ENCODE data around the gene TOM1L2.

The TOM1L2 gene

DNA sequence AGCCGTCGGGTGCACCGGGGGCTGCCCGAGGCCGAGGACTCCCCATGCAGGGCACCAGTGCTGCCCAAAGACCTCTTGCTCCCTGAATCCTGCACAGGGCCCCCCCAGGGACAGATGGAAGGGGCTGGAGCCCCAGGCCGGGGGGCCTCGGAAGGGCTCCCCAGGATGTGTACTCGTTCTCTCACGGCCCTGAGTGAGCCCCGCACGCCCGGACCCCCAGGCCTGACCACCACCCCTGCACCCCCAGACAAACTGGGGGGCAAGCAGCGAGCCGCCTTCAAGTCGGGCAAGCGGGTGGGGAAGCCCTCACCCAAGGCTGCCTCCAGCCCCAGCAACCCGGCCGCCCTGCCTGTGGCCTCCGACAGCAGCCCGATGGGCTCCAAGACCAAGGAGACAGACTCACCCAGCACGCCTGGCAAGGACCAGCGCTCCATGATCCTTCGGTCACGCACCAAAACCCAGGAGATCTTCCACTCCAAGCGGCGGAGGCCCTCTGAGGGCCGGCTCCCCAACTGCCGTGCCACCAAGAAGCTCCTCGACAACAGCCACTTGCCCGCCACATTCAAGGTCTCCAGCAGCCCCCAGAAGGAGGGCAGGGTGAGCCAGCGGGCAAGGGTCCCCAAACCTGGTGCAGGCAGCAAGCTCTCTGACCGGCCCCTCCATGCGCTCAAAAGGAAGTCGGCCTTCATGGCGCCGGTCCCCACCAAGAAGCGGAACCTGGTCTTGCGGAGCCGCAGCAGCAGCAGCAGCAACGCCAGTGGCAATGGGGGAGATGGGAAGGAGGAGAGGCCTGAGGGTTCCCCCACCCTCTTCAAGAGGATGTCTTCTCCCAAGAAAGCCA is 176.0 kb downstream of the TOM1L2 start:
- no peak overlapping the region for H3K4me2 ChIP-seq (ENCODE audit: low read length)
- H3K27ac ChIP-seq (ENCODE audit: low read depth, low read length), result no peak overlapping the region
- no peaks in the 10 kb centered on the region for H3F3A ChIP-seq (ENCODE audit: control insufficient read depth, insufficient read depth)
- H3K36me3 ChIP-seq (ENCODE audit: control insufficient read depth, low read length), result peaks cover 45% of the 10 kb centered on the region
- no peaks in the 10 kb centered on the region for H3K9me3 ChIP-seq (ENCODE audit: control insufficient read depth, insufficient read depth, low read length)
- TF ChIP-seq, protein P1, sequence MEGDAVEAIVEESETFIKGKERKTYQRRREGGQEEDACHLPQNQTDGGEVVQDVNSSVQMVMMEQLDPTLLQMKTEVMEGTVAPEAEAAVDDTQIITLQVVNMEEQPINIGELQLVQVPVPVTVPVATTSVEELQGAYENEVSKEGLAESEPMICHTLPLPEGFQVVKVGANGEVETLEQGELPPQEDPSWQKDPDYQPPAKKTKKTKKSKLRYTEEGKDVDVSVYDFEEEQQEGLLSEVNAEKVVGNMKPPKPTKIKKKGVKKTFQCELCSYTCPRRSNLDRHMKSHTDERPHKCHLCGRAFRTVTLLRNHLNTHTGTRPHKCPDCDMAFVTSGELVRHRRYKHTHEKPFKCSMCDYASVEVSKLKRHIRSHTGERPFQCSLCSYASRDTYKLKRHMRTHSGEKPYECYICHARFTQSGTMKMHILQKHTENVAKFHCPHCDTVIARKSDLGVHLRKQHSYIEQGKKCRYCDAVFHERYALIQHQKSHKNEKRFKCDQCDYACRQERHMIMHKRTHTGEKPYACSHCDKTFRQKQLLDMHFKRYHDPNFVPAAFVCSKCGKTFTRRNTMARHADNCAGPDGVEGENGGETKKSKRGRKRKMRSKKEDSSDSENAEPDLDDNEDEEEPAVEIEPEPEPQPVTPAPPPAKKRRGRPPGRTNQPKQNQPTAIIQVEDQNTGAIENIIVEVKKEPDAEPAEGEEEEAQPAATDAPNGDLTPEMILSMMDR (IDR thresholded peaks at IDR 0.05; ENCODE audit: low read depth, low read length, poor library complexity, severe bottlenecking), result no peak
- TF ChIP-seq EZH2phosphoT487 (IDR thresholded peaks at IDR 0.05; ENCODE audit: borderline replicate concordance, low read length), result no peak
- peaks cover 9% of the 10 kb centered on the region for H3K4me1 ChIP-seq (ENCODE audit: control insufficient read depth, low read length)
- peaks cover 5% of the 10 kb centered on the region for H3K79me2 ChIP-seq (ENCODE audit: control insufficient read depth, low read length)
- no peak overlapping the region for H3K4me3 ChIP-seq (ENCODE audit: low read length)
- no peaks in the 10 kb centered on the region for H3K27me3 ChIP-seq (ENCODE audit: control insufficient read depth, low read length)
- H3K9me2 ChIP-seq (replicated peaks; ENCODE audit: control insufficient read depth, low read length), result no peaks in the 10 kb centered on the region
- H4K20me1 ChIP-seq (ENCODE audit: control insufficient read depth, insufficient read depth, low read depth, low read length), result peaks cover 6% of the 10 kb centered on the region; the same call in 1 of the 2 replicates

DNA sequence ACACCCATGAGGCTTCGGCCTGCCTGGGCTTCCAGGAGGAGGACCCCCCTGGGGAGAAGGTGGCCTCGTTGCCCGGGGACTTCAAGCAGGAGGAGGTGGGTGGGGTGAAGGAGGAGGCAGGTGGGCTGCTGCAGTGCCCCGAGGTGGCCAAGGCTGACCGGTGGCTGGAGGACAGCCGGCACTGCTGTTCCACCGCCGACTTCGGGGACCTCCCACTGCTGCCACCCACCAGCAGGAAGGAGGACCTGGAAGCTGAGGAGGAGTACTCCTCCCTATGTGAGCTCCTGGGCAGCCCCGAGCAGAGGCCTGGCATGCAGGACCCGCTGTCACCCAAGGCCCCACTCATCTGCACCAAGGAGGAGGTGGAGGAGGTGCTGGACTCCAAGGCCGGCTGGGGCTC is 176.9 kb downstream of the TOM1L2 start:
- H3F3A ChIP-seq (ENCODE audit: control insufficient read depth, insufficient read depth), result no peaks in the 10 kb centered on the region
- TF ChIP-seq, protein P1 (IDR thresholded peaks at IDR 0.05; ENCODE audit: low read depth, low read length, poor library complexity, severe bottlenecking), result no peak
- TF ChIP-seq EZH2phosphoT487 (IDR thresholded peaks at IDR 0.05; ENCODE audit: borderline replicate concordance, low read length), result no peak
- peaks cover 8% of the 10 kb centered on the region for H3K79me2 ChIP-seq (ENCODE audit: control insufficient read depth, low read length)
- H3K4me3 ChIP-seq (ENCODE audit: low read length), result no peak overlapping the region
- H4K20me1 ChIP-seq (ENCODE audit: control insufficient read depth, insufficient read depth, low read depth, low read length), result peaks cover 6% of the 10 kb centered on the region; the same call in 1 of the 2 replicates
- peaks cover 45% of the 10 kb centered on the region for H3K36me3 ChIP-seq (ENCODE audit: control insufficient read depth, low read length)
- no peaks in the 10 kb centered on the region for H3K9me3 ChIP-seq (ENCODE audit: control insufficient read depth, insufficient read depth, low read length)
- no peaks in the 10 kb centered on the region for H3K9me2 ChIP-seq (replicated peaks; ENCODE audit: control insufficient read depth, low read length)
- no peak overlapping the region for H3K27ac ChIP-seq (ENCODE audit: low read depth, low read length)
- H3K4me1 ChIP-seq (ENCODE audit: control insufficient read depth, low read length), result peaks cover 9% of the 10 kb centered on the region
- no peaks in the 10 kb centered on the region for H3K27me3 ChIP-seq (ENCODE audit: control insufficient read depth, low read length)
- H3K4me2 ChIP-seq (ENCODE audit: low read length), result no peak overlapping the region

GRCh38 chr17:17794382-17794781 is 177.8 kb downstream of the TOM1L2 start:
- Histone ChIP-seq H4K20me1 (ENCODE audit: control insufficient read depth, insufficient read depth, low read depth, low read length) (peaks cover 6% of the 10 kb centered on the region; the same call in 1 of the 2 replicates), H3K36me3 (ENCODE audit: control insufficient read depth, low read length) (peaks cover 45% of the 10 kb centered on the region), H3F3A (ENCODE audit: control insufficient read depth, insufficient read depth) (no peaks in the 10 kb centered on the region), H3K27me3 (ENCODE audit: control insufficient read depth, low read length) (no peaks in the 10 kb centered on the region), H3K4me2 (ENCODE audit: low read length) (no peak overlapping the region), H3K9me3 (ENCODE audit: control insufficient read depth, insufficient read depth, low read length) (no peaks in the 10 kb centered on the region), H3K4me1 (ENCODE audit: control insufficient read depth, low read length) (peaks cover 9% of the 10 kb centered on the region), H3K79me2 (ENCODE audit: control insufficient read depth, low read length) (peaks cover 12% of the 10 kb centered on the region), H3K4me3 (ENCODE audit: low read length) (no peak overlapping the region), H3K27ac (ENCODE audit: low read depth, low read length) (no peak overlapping the region), H3K9me2 (replicated peaks; ENCODE audit: control insufficient read depth, low read length) (no peaks in the 10 kb centered on the region)
- TF ChIP-seq, protein P1 (IDR thresholded peaks at IDR 0.05; ENCODE audit: low read depth, low read length, poor library complexity, severe bottlenecking), result no peak
- TF ChIP-seq EZH2phosphoT487 (IDR thresholded peaks at IDR 0.05; ENCODE audit: borderline replicate concordance, low read length), result no peak
